Measurements from ENCODE around the gene SYPL1.

The SYPL1 gene

DNA sequence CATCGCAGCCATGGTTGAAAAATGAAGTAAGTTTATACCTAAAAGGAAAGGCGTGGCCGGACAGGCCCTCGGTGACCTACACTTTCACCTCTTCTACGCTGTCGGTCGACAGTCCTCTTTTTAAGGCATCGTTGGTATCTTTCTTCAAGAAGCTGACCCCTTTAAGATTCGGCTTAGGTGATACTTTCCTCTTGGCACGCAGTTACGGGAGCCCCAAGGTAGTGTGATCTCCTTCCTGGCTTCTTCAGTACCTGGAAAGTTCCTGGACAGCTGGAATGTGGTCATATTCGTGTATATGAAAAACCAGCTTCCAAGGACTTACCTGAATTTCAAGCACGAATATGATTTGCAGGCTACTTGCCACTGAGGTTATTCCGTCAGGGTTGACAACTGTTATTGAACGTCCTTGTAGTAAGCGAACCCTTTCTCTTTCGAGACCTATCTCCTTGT, 885 bp upstream of the SYPL1 start:
- Histone ChIP-seq H3K36me3 (ENCODE audit: insufficient read depth, low read length) (no peaks in the 10 kb centered on the region), H3K4me1 (ENCODE audit: insufficient read depth, low read length) (peaks cover 21% of the 10 kb centered on the region), H3K9ac (ENCODE audit: low read depth, low read length) (peak overlapping the region; percentile 80; the same call in 1 of the 2 replicates), H3K9me3 (ENCODE audit: control insufficient read depth, insufficient read depth, low read length) (no peaks in the 10 kb centered on the region; the same call in 1 of the 2 replicates)

DNA sequence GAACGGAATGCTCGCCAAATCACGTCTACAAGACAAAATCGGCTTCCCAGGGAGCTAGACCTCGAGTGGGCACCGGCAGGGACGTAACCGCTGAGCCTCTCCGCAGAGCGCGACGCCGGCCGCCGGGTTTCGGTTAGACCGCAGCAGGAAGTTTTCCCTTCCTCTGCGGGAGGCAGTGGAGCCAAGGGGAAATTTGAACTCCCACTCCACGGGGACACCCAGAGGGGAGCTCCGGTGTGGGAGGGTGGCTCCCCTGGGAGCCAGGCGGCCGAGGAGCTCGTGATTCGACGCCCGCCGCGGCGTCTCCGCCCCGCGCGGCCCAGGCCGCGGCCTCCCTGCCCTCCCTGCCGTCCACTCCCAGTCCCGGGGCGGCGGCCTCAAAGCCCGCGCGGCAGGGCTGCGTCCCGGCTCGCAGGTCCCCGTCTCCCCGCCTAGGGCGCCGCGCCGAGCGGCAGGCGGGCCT, 426 bp downstream of the SYPL1 start:
- Histone ChIP-seq H3K9me3 (ENCODE audit: control insufficient read depth, insufficient read depth, low read length) (no peaks in the 10 kb centered on the region), H3K9ac (ENCODE audit: low read depth, low read length) (peak overlapping the region; percentile 98), H3K36me3 (ENCODE audit: insufficient read depth, low read length) (no peaks in the 10 kb centered on the region), H3K4me1 (ENCODE audit: insufficient read depth, low read length) (peaks cover 21% of the 10 kb centered on the region)

DNA sequence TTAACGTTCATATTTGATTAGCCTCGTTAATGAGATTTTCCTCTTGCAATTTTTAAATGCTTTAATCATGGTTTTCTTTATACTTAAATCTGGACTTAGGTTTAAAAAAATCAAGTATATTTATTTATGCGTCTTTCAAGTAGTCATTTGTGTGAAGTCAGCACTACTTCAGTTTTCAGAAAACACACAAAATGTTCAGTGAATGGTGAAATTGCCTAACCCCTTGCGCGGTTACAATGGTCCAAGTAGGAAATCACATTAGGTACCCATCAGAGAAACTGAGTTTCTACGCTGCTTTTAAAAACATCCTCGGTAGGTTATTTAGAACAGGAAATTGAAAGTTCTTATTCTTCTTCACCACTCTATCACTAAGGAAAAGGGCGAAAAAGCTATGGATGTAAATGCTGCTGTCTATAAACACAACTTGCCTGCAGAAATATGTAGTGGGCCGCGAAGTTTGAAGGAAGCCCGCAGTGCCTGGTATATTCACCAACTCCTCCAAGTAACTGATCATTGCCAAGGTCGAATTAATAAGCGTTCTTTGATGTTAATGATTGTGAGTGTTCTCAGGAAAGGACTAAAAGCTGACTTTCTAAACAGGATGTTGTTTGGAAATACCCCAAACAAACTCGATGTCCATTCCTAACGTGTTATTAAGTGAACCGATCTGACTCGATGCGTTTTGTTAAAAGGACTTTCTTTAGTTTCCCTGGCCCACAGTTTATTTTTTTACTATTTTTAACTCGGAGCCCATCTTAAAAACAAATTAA, 1.0 kb downstream of the SYPL1 start:
- H3K9ac ChIP-seq (ENCODE audit: low read depth, low read length) = peak overlapping the region; percentile 98
- H3K4me1 ChIP-seq (ENCODE audit: insufficient read depth, low read length) = peaks cover 21% of the 10 kb centered on the region
- no peaks in the 10 kb centered on the region for H3K9me3 ChIP-seq (ENCODE audit: control insufficient read depth, insufficient read depth, low read length)
- no peaks in the 10 kb centered on the region for H3K36me3 ChIP-seq (ENCODE audit: insufficient read depth, low read length)

GRCh38 chr7:106110238-106110560, 1.9 kb downstream of the SYPL1 start:
- Histone ChIP-seq H3K9ac (ENCODE audit: low read depth, low read length) (no peak overlapping the region), H3K4me1 (ENCODE audit: insufficient read depth, low read length) (peaks cover 21% of the 10 kb centered on the region), H3K36me3 (ENCODE audit: insufficient read depth, low read length) (no peaks in the 10 kb centered on the region), H3K9me3 (ENCODE audit: control insufficient read depth, insufficient read depth, low read length) (no peaks in the 10 kb centered on the region)

GRCh38 chr7:106109521-106110237, 2.4 kb downstream of the SYPL1 start:
- H3K9me3 ChIP-seq (ENCODE audit: control insufficient read depth, insufficient read depth, low read length) = no peaks in the 10 kb centered on the region
- H3K4me1 ChIP-seq (ENCODE audit: insufficient read depth, low read length) = peaks cover 21% of the 10 kb centered on the region
- no peak overlapping the region for H3K9ac ChIP-seq (ENCODE audit: low read depth, low read length)
- H3K36me3 ChIP-seq (ENCODE audit: insufficient read depth, low read length) = no peaks in the 10 kb centered on the region

DNA sequence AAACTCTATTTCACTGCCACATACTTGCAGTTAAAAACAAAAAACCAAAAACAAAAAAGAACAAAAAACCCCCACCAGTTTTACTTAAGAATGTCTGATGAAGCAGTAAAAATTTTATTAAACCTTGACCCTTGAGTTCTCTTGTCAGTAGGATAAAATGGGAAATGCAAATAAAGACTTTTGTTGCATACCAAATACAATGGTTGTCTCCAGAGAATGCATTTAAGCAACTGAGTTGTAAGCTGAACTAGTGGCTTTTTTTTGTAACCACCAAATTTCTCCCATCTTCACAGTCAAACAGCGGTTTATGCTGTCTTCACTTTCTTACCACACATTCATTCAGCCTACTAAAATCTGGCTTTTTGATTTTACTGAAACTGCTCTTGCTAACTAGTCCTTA, 3.1 kb downstream of the SYPL1 start:
- Histone ChIP-seq H3K4me1 (ENCODE audit: insufficient read depth, low read length) (peaks cover 21% of the 10 kb centered on the region), H3K9ac (ENCODE audit: low read depth, low read length) (peak overlapping the region; percentile 1; the same call in 1 of the 2 replicates), H3K9me3 (ENCODE audit: control insufficient read depth, insufficient read depth, low read length) (no peaks in the 10 kb centered on the region), H3K36me3 (ENCODE audit: insufficient read depth, low read length) (no peaks in the 10 kb centered on the region)

DNA sequence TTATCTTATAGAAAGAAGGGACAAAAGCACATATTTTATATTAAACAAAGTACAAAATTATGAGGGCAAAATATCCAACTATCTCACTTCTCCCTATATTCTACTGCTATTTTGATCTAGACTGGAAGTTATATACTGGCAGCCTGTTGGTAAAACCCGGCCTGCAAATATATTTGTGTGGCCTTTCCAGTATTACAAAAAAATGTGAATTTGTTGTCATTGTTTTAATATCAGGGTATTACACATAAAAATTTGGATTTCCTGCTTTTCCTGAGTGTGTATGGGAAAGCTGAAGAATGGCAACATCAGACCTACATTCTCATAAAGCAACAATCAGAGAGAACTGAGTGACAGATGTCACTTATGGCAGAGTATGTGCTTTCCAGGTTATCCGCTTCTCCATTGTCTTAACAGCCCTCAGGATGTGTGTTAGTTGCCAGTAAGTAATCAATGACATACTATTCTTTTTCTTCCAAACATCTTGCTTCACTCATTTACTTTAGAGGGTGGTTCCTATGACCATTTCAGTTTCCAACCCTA, 7.3 kb downstream of the SYPL1 start:
- no peaks in the 10 kb centered on the region for H3K9me3 ChIP-seq (ENCODE audit: control insufficient read depth, insufficient read depth, low read length)
- peaks cover 14% of the 10 kb centered on the region for H3K4me1 ChIP-seq (ENCODE audit: insufficient read depth, low read length)
- no peak overlapping the region for H3K9ac ChIP-seq (ENCODE audit: low read depth, low read length)
- no peaks in the 10 kb centered on the region for H3K36me3 ChIP-seq (ENCODE audit: insufficient read depth, low read length)

DNA sequence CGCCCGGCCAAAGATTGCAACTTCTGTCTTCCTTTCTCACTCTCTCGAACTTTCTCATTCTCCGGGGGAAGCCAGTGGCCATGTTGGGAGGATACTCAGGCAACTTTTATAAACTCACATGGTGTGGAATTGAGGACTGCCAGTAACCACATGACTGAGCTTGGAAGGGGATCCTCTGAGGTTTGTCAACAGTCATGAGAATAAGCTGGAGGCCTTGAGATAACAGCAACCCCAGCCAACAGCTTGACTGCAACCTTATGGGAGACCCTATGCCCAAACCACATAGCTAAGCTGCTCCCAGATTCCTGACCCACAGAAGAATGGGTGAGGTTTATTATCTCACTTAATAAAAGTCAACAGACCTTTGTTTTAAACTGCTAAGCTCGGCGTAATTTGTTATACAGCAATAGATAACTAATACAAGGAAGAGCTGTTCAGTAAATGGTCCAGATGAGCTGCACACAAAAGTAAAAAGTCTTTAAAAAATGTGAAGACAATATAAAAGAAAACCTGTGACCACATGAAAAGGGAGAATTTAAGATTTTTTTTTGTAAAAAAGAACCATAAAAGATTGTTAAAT, 9.6 kb downstream of the SYPL1 start:
- no peaks in the 10 kb centered on the region; the same call in 1 of the 2 replicates for H3K36me3 ChIP-seq (ENCODE audit: insufficient read depth, low read length)

DNA sequence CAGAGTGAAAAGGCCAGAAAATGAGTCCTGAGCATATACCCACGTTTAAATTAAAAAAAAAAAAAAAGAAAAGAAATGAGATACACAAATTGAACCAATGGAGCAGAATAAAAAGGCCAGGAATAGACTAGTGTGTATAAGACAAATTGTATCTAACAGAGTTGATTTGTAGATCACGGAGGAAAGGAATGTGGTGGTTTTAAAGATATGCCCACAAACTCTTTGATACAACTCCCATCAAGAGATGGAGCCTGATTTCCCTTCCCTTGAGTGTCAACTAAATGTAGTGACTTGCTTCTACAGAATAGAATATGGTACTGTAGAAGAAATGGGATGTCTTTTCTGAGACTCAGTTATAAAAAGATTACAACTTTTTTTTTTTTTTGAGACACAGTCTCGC, 10.4 kb downstream of the SYPL1 start:
- Histone ChIP-seq H3K9me3 (ENCODE audit: control insufficient read depth, insufficient read depth, low read length) (no peaks in the 10 kb centered on the region), H3K4me1 (ENCODE audit: insufficient read depth, low read length) (no peaks in the 10 kb centered on the region), H3K36me3 (ENCODE audit: insufficient read depth, low read length) (peaks cover 1% of the 10 kb centered on the region; the same call in 1 of the 2 replicates), H3K9ac (ENCODE audit: low read depth, low read length) (no peak overlapping the region)

More for the DNA sequence above, 9.6 kb downstream of the SYPL1 start:
- no peaks in the 10 kb centered on the region for H3K4me1 ChIP-seq (ENCODE audit: insufficient read depth, low read length)
- no peak overlapping the region for H3K9ac ChIP-seq (ENCODE audit: low read depth, low read length)
- H3K9me3 ChIP-seq (ENCODE audit: control insufficient read depth, insufficient read depth, low read length) = no peaks in the 10 kb centered on the region

DNA sequence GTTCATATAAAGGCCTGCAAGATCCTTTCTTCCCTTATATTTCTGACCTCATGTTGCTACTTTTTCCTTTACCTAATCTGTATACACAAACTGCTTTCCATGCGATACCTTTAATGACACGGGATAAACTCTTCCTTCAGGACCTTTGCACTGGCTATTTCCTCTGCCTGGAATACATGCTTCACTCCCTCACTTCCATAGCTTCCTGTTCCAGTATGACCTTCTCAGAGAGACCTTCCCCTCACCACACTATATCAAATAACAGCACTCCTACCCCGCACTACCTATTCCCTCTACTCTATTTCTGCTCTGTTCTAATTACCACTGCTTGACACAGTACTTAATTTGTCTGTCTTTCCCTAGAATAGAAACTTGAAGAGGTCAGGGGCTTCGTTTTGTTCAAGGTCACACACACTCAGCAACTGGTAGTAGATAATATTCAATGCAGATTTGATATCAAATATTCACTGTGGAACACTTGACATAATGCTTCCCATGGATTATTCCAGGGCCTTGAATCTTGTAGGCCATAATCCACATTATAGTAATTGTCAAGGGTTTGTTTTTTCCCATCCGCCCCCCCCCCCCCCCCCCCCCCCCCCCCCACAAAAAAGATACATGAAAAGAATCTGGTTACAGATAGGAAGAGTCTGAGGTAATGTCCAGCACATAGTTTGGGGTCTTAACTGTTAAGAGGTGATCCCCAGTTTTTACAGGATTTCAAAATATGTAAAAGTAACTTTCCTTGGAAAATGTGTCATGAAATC, 11.1 kb downstream of the SYPL1 start:
- peaks cover 2% of the 10 kb centered on the region; the same call in 1 of the 2 replicates for H3K36me3 ChIP-seq (ENCODE audit: insufficient read depth, low read length)
- H3K4me1 ChIP-seq (ENCODE audit: insufficient read depth, low read length) = no peaks in the 10 kb centered on the region
- no peak overlapping the region for H3K9ac ChIP-seq (ENCODE audit: low read depth, low read length)
- H3K9me3 ChIP-seq (ENCODE audit: control insufficient read depth, insufficient read depth, low read length) = no peaks in the 10 kb centered on the region

DNA sequence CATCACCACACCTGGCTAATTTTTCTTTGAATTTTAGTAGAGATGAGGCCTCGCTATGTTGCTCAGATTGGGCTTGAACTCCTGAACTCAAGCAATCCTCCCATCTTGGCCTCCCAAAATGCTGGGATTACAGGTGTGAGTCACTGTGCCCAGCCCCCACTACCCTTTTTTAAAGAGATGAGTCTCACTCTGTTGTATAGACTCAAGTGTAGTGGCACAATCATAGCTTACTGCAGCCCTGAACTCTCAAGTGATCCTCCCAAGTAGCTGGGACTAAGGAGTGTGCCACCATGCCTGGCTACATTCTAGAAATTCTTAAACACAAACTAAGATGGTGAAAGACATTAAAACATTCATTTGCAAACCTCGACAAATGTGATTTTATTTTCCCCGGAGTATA, 12.6 kb downstream of the SYPL1 start:
- H3K4me1 ChIP-seq (ENCODE audit: insufficient read depth, low read length) = no peaks in the 10 kb centered on the region

GRCh38 chr7:106098889-106099288, 13.2 kb downstream of the SYPL1 start:
- no peaks in the 10 kb centered on the region for H3K9me3 ChIP-seq (ENCODE audit: control insufficient read depth, insufficient read depth, low read length)
- no peaks in the 10 kb centered on the region for H3K4me1 ChIP-seq (ENCODE audit: insufficient read depth, low read length)
- H3K36me3 ChIP-seq (ENCODE audit: insufficient read depth, low read length) = peaks cover 2% of the 10 kb centered on the region; the same call in 1 of the 2 replicates
- H3K9ac ChIP-seq (ENCODE audit: low read depth, low read length) = no peak overlapping the region

More for the DNA sequence above, 12.6 kb downstream of the SYPL1 start:
- Histone ChIP-seq H3K36me3 (ENCODE audit: insufficient read depth, low read length) (peaks cover 2% of the 10 kb centered on the region; the same call in 1 of the 2 replicates), H3K9ac (ENCODE audit: low read depth, low read length) (no peak overlapping the region), H3K9me3 (ENCODE audit: control insufficient read depth, insufficient read depth, low read length) (no peaks in the 10 kb centered on the region)

GRCh38 chr7:106095634-106096033, 16.5 kb downstream of the SYPL1 start:
- Histone ChIP-seq H3K4me1 (ENCODE audit: insufficient read depth, low read length) (no peaks in the 10 kb centered on the region), H3K9ac (ENCODE audit: low read depth, low read length) (no peak overlapping the region), H3K36me3 (ENCODE audit: insufficient read depth, low read length) (peaks cover 2% of the 10 kb centered on the region; the same call in 1 of the 2 replicates), H3K9me3 (ENCODE audit: control insufficient read depth, insufficient read depth, low read length) (no peaks in the 10 kb centered on the region)

DNA sequence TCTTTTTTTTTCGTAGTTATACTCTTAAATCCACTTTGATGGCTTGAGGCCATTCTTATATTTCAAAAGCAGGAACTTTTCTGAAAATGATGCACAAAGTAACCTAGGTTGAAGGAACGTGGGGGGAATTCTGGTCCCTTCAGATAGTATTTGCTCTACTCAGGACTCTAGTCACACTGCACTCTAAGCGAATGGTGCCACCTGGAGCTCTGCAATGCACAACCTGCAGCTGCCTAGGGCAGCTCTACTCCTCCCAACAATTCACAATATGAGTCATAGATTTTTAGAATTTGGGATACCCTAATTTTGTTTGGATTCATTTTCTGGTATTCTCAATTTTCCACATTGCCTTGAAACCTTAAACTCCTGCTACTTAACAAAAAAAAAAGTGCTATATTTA, 17.3 kb downstream of the SYPL1 start:
- peaks cover 2% of the 10 kb centered on the region; the same call in 1 of the 2 replicates for H3K36me3 ChIP-seq (ENCODE audit: insufficient read depth, low read length)
- H3K9me3 ChIP-seq (ENCODE audit: control insufficient read depth, insufficient read depth, low read length) = no peaks in the 10 kb centered on the region
- no peak overlapping the region for H3K9ac ChIP-seq (ENCODE audit: low read depth, low read length)
- no peaks in the 10 kb centered on the region for H3K4me1 ChIP-seq (ENCODE audit: insufficient read depth, low read length)
